Mucosa of descending colon (tissue), 3 donors: ENCODE measurements around the gene GRIA4. TPM values are rescaled to one million over a fixed set of nuclear protein-coding genes. Genes with fewer than 3 reads are reported as not detected.

Source experiments
- ATAC-seq: fragments of 200-7000 bp; cut with Tn5 transposase; one replicate; pipeline ENCODE4 v1.9.1; 2020; ENCODE audit warnings: mild to moderate bottlenecking, moderate library complexity
- DNase-seq, 3 donors: peaks; one replicate each; pipeline ENCODE4 v3.0.0-alpha.2; 2020
- H3K36me3 ChIP-seq: fragments of 200-600 bp; one replicate; pipeline ENCODE4 v1.8.0; 2021; ENCODE audit warnings: low read depth, mild to moderate bottlenecking
- H3K4me1 ChIP-seq: fragments of 200-600 bp; one replicate; pipeline ENCODE4 v1.8.0; 2021; ENCODE audit warnings: low read depth, mild to moderate bottlenecking
- H3K4me3 ChIP-seq: fragments of 200-600 bp; one replicate; pipeline ENCODE4 v1.8.0; 2021; ENCODE audit warnings: mild to moderate bottlenecking
- H3K9me3 ChIP-seq: fragments of 200-600 bp; one replicate; pipeline ENCODE4 v1.8.0; 2021; ENCODE audit warnings: mild to moderate bottlenecking
- CTCF ChIP-seq: fragments of 200-600 bp; IDR thresholded peaks from one replicate; pipeline ENCODE4 v1.8.0; 2022; ENCODE audit warnings: antibody characterized with exemption, mild to moderate bottlenecking
- intact Hi-C, 2 donors: fragments of 100-400 bp; cut with DNase I in 1 of 2; cut with micrococcal nuclease in 1 of 2; formaldehyde crosslinking; loops; one replicate each; pipeline versions ENCODE4 v1.11.0 to v1.11.1; 2022; cut with DNase I, micrococcal nuclease
- total RNA-seq, 3 donors: library from RNA; stranded (reverse); fragmentation: NEBNext Ultra II Directional in 2 of 3; extraction: Animal tissue kit (Norgen Biotek cat#: 25700) in 2 of 3; gene quantifications; one replicate each; pipeline versions ENCODE4 v1.2.1 to v1.2.4, GENCODE V29; 2021 to 2023
- donor health status: DM: no; HTN: no; CAD: no; lungs with moderate emphysema.
- donor health status: DM: no; HTN: no; CAD: no.
- donor health status: DM: no; HTN: yes; CAD: no.

The GRIA4 gene
- total RNA-seq, 3 donors from 2014 or later = 1.6 to 2.3 (median 1.6) TPM

GRCh38 chr11:106011481-106011880, 401.6 kb downstream of the GRIA4 start:
- Histone ChIP-seq H3K9me3 (no peaks in the 10 kb centered on the region), H3K4me1 (no peaks in the 10 kb centered on the region), H3K4me3 (no peak overlapping the region), H3K36me3 (no peaks in the 10 kb centered on the region)
- intact Hi-C loops = no loop called here
- ATAC-seq (no peak), DNase-seq (no peak)
- no peak for TF ChIP-seq CTCF

- ATAC-seq (no peak), DNase-seq (no peak)
- Histone ChIP-seq H3K9me3 (no peaks in the 10 kb centered on the region), H3K4me1 (no peaks in the 10 kb centered on the region), H3K36me3 (no peaks in the 10 kb centered on the region), H3K4me3 (no peak overlapping the region)
- intact Hi-C loops = no loop called here
- TF ChIP-seq CTCF = no peak
Measured at GRCh38 chr11:106012744-106013143, 402.9 kb downstream of the GRIA4 start.

- Histone ChIP-seq H3K4me1 (no peaks in the 10 kb centered on the region), H3K36me3 (no peaks in the 10 kb centered on the region), H3K9me3 (no peaks in the 10 kb centered on the region), H3K4me3 (no peak overlapping the region)
- ATAC-seq (no peak), DNase-seq (no peak)
- no peak for TF ChIP-seq CTCF
- intact Hi-C loops = no loop called here
Measured at GRCh38 chr11:106014035-106014434, 404.2 kb downstream of the GRIA4 start.

GRCh38 chr11:106014620-106015019, 404.7 kb downstream of the GRIA4 start:
- Histone ChIP-seq H3K4me1 (no peaks in the 10 kb centered on the region), H3K9me3 (no peaks in the 10 kb centered on the region), H3K36me3 (no peaks in the 10 kb centered on the region), H3K4me3 (no peak overlapping the region)
- DNase-seq (no peak), ATAC-seq (no peak)
- TF ChIP-seq CTCF = no peak
- intact Hi-C loops = no loop called here

- no peak for ATAC-seq
- Histone ChIP-seq H3K4me1 (no peaks in the 10 kb centered on the region), H3K4me3 (no peak overlapping the region), H3K9me3 (no peaks in the 10 kb centered on the region), H3K36me3 (no peaks in the 10 kb centered on the region)
- intact Hi-C loops = no loop called here
- TF ChIP-seq CTCF = no peak
- DNase-seq = no peak
Measured at GRCh38 chr11:106015066-106015465, 405.2 kb downstream of the GRIA4 start.

GRCh38 chr11:106017093-106017492, 407.2 kb downstream of the GRIA4 start:
- no peaks in the 10 kb centered on the region for H3K36me3 ChIP-seq
- ATAC-seq (no peak), DNase-seq (no peak)
- intact Hi-C loops = no loop called here
- no peak overlapping the region for H3K4me3 ChIP-seq
- peaks cover 3% of the 10 kb centered on the region for H3K4me1 ChIP-seq
- no peak for TF ChIP-seq CTCF
- H3K9me3 ChIP-seq = no peaks in the 10 kb centered on the region
